ENCODE data around the gene MMD. TPM values are rescaled to one million over a fixed set of nuclear protein-coding genes. Genes with fewer than 3 reads are reported as not detected.

The MMD gene
- total RNA-seq, 1 experiment from 2014 or later: 26.9 TPM

DNA sequence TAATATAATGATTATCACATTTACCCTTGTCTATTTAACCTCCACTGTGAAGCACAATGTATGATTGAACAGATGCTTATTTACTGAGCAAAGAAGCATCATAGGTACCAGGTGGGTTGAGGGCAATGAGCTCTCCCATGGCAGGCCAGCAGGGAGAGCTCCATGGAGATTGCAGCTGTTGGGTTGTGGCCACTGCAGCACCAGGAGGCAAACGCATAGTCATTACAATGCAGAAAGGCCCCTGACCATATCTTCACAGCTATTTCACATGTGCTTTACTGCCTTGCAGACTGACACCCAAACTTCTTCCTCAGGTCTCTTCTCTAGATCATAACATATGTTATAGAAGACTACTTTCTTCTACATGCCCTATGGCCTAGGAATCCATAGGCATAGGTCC is 75.0 kb downstream of the MMD start:
- DNase-seq (ENCODE audit: low read depth, low spot score) (no peak), ATAC-seq (no peak)
- intact Hi-C loops (cut with micrococcal nuclease; ENCODE audit: unreplicated experiment) (no loop called here), in situ Hi-C loops (cut with HindIII; ENCODE audit: low pct_unique_long_range_greater_than_20kb, low sequenced_read_pairs) (no loop called here)
- BruUV-seq (replicated peaks): no TSS peak
- POLR2A ChIA-PET: no interaction called here
- no peaks in the 10 kb centered on the region for H3K36me3 ChIP-seq (ENCODE audit: control insufficient read depth, insufficient read depth, low read length)
- H3K27ac ChIP-seq (ENCODE audit: low read length): no peak overlapping the region
- TF ChIP-seq, protein P1, sequence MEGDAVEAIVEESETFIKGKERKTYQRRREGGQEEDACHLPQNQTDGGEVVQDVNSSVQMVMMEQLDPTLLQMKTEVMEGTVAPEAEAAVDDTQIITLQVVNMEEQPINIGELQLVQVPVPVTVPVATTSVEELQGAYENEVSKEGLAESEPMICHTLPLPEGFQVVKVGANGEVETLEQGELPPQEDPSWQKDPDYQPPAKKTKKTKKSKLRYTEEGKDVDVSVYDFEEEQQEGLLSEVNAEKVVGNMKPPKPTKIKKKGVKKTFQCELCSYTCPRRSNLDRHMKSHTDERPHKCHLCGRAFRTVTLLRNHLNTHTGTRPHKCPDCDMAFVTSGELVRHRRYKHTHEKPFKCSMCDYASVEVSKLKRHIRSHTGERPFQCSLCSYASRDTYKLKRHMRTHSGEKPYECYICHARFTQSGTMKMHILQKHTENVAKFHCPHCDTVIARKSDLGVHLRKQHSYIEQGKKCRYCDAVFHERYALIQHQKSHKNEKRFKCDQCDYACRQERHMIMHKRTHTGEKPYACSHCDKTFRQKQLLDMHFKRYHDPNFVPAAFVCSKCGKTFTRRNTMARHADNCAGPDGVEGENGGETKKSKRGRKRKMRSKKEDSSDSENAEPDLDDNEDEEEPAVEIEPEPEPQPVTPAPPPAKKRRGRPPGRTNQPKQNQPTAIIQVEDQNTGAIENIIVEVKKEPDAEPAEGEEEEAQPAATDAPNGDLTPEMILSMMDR (IDR thresholded peaks at IDR 0.05): no peak
- TF ChIP-seq, protein P2, sequence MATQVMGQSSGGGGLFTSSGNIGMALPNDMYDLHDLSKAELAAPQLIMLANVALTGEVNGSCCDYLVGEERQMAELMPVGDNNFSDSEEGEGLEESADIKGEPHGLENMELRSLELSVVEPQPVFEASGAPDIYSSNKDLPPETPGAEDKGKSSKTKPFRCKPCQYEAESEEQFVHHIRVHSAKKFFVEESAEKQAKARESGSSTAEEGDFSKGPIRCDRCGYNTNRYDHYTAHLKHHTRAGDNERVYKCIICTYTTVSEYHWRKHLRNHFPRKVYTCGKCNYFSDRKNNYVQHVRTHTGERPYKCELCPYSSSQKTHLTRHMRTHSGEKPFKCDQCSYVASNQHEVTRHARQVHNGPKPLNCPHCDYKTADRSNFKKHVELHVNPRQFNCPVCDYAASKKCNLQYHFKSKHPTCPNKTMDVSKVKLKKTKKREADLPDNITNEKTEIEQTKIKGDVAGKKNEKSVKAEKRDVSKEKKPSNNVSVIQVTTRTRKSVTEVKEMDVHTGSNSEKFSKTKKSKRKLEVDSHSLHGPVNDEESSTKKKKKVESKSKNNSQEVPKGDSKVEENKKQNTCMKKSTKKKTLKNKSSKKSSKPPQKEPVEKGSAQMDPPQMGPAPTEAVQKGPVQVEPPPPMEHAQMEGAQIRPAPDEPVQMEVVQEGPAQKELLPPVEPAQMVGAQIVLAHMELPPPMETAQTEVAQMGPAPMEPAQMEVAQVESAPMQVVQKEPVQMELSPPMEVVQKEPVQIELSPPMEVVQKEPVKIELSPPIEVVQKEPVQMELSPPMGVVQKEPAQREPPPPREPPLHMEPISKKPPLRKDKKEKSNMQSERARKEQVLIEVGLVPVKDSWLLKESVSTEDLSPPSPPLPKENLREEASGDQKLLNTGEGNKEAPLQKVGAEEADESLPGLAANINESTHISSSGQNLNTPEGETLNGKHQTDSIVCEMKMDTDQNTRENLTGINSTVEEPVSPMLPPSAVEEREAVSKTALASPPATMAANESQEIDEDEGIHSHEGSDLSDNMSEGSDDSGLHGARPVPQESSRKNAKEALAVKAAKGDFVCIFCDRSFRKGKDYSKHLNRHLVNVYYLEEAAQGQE (IDR thresholded peaks at IDR 0.05; ENCODE audit: insufficient read depth in 1 of 2, low read depth in 2 of 2, low read length in 1 of 2): no peak
- no peak for TF ChIP-seq SIN3A (IDR thresholded peaks at IDR 0.05; ENCODE audit: borderline replicate concordance, insufficient read depth, low read depth, low read length)
- no peak for TF ChIP-seq TCF7L2 (IDR thresholded peaks at IDR 0.05; ENCODE audit: low read depth, low read length)
- TF ChIP-seq POLR2AphosphoS5 (IDR thresholded peaks at IDR 0.05; ENCODE audit: low read depth, low read length): no peak
- no peaks in the 10 kb centered on the region for H3K27me3 ChIP-seq (ENCODE audit: control insufficient read depth, insufficient read depth, low read length)
- H3K9me3 ChIP-seq (ENCODE audit: control insufficient read depth, insufficient read depth, low read depth, low read length): no peaks in the 10 kb centered on the region
- CTCF ChIA-PET: interaction anchor here (0.6 kb wide), 1 partner anchor 1078 kb away, joined by 6 read pairs; no protein-coding TSS in a partner anchor
- H3K4me1 ChIP-seq (ENCODE audit: control insufficient read depth, insufficient read depth, low read length): no peaks in the 10 kb centered on the region
- no peak overlapping the region for H3K4me3 ChIP-seq (ENCODE audit: low read depth in 2 of 2, low read length in 2 of 2)

DNA sequence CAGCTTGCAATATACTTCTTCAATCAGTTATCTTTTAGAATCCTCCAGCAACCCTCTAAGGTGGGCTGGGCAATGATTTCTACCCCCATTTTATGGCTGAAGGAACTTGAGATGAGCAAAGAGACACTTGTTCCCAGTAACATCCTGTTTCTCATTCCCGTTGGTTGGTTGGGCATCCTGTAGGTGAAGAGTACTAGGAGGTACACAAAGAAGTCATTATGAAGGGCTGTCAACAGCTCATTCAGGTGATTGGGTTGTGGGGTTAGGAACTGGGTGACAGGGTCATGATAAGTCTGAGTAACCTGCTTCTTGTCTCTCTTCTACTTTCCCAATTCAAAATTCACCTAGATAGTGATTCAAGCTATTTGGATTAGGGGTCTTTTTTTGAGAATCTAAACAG is 76.5 kb downstream of the MMD start:
- TF ChIP-seq POLR2AphosphoS5 (IDR thresholded peaks at IDR 0.05; ENCODE audit: low read depth, low read length) (no peak), SIN3A (IDR thresholded peaks at IDR 0.05; ENCODE audit: borderline replicate concordance, insufficient read depth, low read depth, low read length) (no peak), TCF7L2 (IDR thresholded peaks at IDR 0.05; ENCODE audit: low read depth, low read length) (no peak)
- TF ChIP-seq, protein P2 (IDR thresholded peaks at IDR 0.05; ENCODE audit: insufficient read depth in 1 of 2, low read depth in 2 of 2, low read length in 1 of 2): no peak
- TF ChIP-seq, protein P1 (IDR thresholded peaks at IDR 0.05): no peak
- peaks cover 4% of the 10 kb centered on the region; the same call in 1 of the 2 replicates for H3K27me3 ChIP-seq (ENCODE audit: control insufficient read depth, insufficient read depth, low read length)
- in situ Hi-C loops (cut with HindIII; ENCODE audit: low pct_unique_long_range_greater_than_20kb, low sequenced_read_pairs): no loop called here
- no peak overlapping the region for H3K27ac ChIP-seq (ENCODE audit: low read length)
- no peaks in the 10 kb centered on the region for H3K9me3 ChIP-seq (ENCODE audit: control insufficient read depth, insufficient read depth, low read depth, low read length)
- no peaks in the 10 kb centered on the region for H3K4me1 ChIP-seq (ENCODE audit: control insufficient read depth, insufficient read depth, low read length)
- no peaks in the 10 kb centered on the region for H3K36me3 ChIP-seq (ENCODE audit: control insufficient read depth, insufficient read depth, low read length)
- no TSS peak for BruUV-seq (replicated peaks)
- no peak for DNase-seq (ENCODE audit: low read depth, low spot score)
- CTCF ChIA-PET: no interaction called here
- no peak overlapping the region for H3K4me3 ChIP-seq (ENCODE audit: low read depth in 2 of 2, low read length in 2 of 2)
- intact Hi-C loops (cut with micrococcal nuclease; ENCODE audit: unreplicated experiment): no loop called here
- no peak for ATAC-seq
- POLR2A ChIA-PET: no interaction called here
